Hepatocyte (in vitro differentiated cells): ENCODE measurements around the gene TMEM213. TPM values are rescaled to one million over a fixed set of nuclear protein-coding genes. Genes with fewer than 3 reads are reported as not detected.

ENCODE experiments used
- DNase-seq: peaks from one replicate; pipeline ENCODE4 v3.0.0-alpha.2; 2016; ENCODE audit warnings: low spot score
- H2AFZ ChIP-seq: fragments of 200-600 bp; sonication (generic); 2 replicates; pipeline ENCODE4 v1.6.0; 2016; ENCODE audit warnings: antibody characterized with exemption, mild to moderate bottlenecking
- H3K27ac ChIP-seq: fragments of 200-600 bp; sonication (generic); 2 replicates; pipeline ENCODE4 v1.5.1; 2016; ENCODE audit warnings: mild to moderate bottlenecking
- H3K27me3 ChIP-seq: fragments of 200-600 bp; sonication (generic); 2 replicates; pipeline ENCODE4 v1.6.1; 2016
- H3K36me3 ChIP-seq: fragments of 200-600 bp; sonication (generic); replicated peaks from 2 replicates; pipeline ENCODE4 v1.5.1; 2016; ENCODE audit warnings: low read depth; ENCODE audit not compliant: insufficient read depth
- H3K4me1 ChIP-seq: fragments of 200-600 bp; sonication (generic); 2 replicates; pipeline ENCODE4 v1.5.1; 2016; ENCODE audit warnings: mild to moderate bottlenecking, moderate library complexity; ENCODE audit not compliant: insufficient read depth
- H3K4me2 ChIP-seq: fragments of 200-600 bp; sonication (generic); 2 replicates; pipeline ENCODE4 v1.6.0; 2016
- H3K4me3 ChIP-seq: fragments of 200-600 bp; sonication (generic); 2 replicates; pipeline ENCODE4 v1.5.1; 2016; ENCODE audit warnings: mild to moderate bottlenecking
- H3K79me2 ChIP-seq: fragments of 200-600 bp; sonication (generic); 2 replicates; pipeline ENCODE4 v1.6.0; 2017; ENCODE audit warnings: mild to moderate bottlenecking
- H3K9me2 ChIP-seq: fragments of 200-600 bp; sonication (generic); replicated peaks from 2 replicates; pipeline ENCODE4 v1.6.0; 2017; ENCODE audit warnings: mild to moderate bottlenecking; ENCODE audit not compliant: insufficient read depth
- H3K9me3 ChIP-seq: fragments of 200-600 bp; sonication (generic); 2 replicates; pipeline ENCODE4 v1.5.1; 2016; ENCODE audit warnings: low read depth, mild to moderate bottlenecking
- H4K20me1 ChIP-seq: fragments of 200-600 bp; sonication (generic); 2 replicates; pipeline ENCODE4 v1.6.0; 2016; ENCODE audit warnings: mild to moderate bottlenecking; ENCODE audit not compliant: insufficient read depth, poor library complexity, severe bottlenecking
- EZH2 ChIP-seq: fragments of 200-600 bp; sonication (generic); IDR thresholded peaks from 2 replicates; pipeline ENCODE4 v1.6.1; 2016; ENCODE audit warnings: antibody characterized with exemption, mild to moderate bottlenecking, borderline replicate concordance
- EZH2phosphoT487 ChIP-seq: fragments of 200-600 bp; sonication (generic); IDR thresholded peaks from one replicate; pipeline ENCODE4 v1.6.1; 2018; ENCODE audit warnings: antibody characterized with exemption, mild to moderate bottlenecking, low read depth, moderate library complexity; ENCODE audit not compliant: unreplicated experiment, severe bottlenecking
- WGBS: methylation state at CpG from one replicate; pipeline ENCODE4 v1.1.6; 2016; ENCODE audit warnings: low lambda C conversion rate; ENCODE audit errors: missing lambda C conversion rate; 5-methylcytosine and 5-hydroxymethylcytosine counted together
- polyA plus RNA-seq: library from polyadenylated mRNA; unstranded; fragments of >200 nt; fragmentation: Nextera tagmentation; extraction: Ambion mirVana; gene quantifications from 2 replicates; pipeline ENCODE4 v1.2.1, GENCODE V29; 2016
- total RNA-seq: library from RNA; depleted of rRNA; stranded (reverse); fragments of >200 nt; gene quantifications from 2 replicates; pipeline ENCODE4 v1.2.3, GENCODE V29; 2014
- TF ChIP-seq, protein P1 (sequence below): fragments of 200-600 bp; sonication (generic); IDR thresholded peaks from 2 replicates; pipeline ENCODE4 v1.5.1; 2016; ENCODE audit warnings: antibody characterized with exemption, mild to moderate bottlenecking; ENCODE audit not compliant: poor library complexity

TMEM213 gene
- total and polyA plus RNA-seq, 2 experiments from 2014 or later = 0.03 to 0.93 TPM

DNA sequence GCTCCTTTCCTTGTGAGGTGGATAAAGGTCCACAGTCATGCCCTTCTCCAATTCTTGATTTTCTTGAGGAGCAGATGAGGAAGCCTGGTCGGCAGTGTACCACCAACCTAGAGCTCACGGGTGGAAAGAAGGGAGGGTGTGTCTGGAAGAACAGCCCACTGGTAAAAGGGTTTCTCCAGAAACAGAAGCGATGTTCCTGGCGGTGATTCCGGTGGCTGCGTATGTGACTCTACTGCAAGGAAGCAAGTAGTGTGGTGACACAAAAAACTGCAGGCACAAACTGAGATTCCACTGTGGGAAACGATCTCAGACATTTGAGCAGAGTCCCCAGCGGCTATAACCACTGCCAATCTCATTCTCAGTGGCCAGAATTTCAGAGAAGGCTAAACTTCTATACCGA, 66.1 kb downstream of the TMEM213 start:
- TF ChIP-seq EZH2phosphoT487 = no peak
- no peak for TF ChIP-seq EZH2
- TF ChIP-seq, protein P1, sequence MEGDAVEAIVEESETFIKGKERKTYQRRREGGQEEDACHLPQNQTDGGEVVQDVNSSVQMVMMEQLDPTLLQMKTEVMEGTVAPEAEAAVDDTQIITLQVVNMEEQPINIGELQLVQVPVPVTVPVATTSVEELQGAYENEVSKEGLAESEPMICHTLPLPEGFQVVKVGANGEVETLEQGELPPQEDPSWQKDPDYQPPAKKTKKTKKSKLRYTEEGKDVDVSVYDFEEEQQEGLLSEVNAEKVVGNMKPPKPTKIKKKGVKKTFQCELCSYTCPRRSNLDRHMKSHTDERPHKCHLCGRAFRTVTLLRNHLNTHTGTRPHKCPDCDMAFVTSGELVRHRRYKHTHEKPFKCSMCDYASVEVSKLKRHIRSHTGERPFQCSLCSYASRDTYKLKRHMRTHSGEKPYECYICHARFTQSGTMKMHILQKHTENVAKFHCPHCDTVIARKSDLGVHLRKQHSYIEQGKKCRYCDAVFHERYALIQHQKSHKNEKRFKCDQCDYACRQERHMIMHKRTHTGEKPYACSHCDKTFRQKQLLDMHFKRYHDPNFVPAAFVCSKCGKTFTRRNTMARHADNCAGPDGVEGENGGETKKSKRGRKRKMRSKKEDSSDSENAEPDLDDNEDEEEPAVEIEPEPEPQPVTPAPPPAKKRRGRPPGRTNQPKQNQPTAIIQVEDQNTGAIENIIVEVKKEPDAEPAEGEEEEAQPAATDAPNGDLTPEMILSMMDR = no peak
- DNase-seq = no peak
- Histone ChIP-seq H2AFZ (no peak overlapping the region), H3K9me2 (no peaks in the 10 kb centered on the region), H4K20me1 (no peaks in the 10 kb centered on the region), H3K27ac (no peak overlapping the region), H3K9me3 (no peaks in the 10 kb centered on the region), H3K4me1 (no peaks in the 10 kb centered on the region), H3K27me3 (no peaks in the 10 kb centered on the region), H3K4me2 (no peak overlapping the region), H3K4me3 (no peak overlapping the region), H3K79me2 (no peaks in the 10 kb centered on the region), H3K36me3 (no peaks in the 10 kb centered on the region)
- WGBS = 96% methylated on average over 9 of the region's 9 CpGs

DNA sequence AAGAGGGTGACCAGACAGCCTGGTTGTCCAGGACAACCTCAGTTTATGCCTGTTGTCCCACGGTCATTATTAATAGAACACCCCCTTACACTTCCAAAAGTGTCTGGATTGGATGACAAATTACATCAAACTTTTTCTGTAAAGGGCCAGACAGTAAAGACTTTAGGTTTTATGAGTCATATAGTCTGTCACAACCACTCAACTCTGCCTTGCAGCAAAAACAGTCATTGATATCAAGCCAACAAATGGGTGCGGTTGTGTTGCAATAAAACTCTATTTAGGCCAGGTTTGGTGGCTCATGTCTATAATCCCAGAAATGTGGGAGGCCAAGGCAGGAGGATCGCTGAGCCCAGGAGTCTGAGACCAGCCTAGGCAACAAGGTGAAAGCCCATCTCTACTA, 66.9 kb downstream of the TMEM213 start:
- Histone ChIP-seq H3K36me3 (no peaks in the 10 kb centered on the region), H3K27ac (no peak overlapping the region)

DNA sequence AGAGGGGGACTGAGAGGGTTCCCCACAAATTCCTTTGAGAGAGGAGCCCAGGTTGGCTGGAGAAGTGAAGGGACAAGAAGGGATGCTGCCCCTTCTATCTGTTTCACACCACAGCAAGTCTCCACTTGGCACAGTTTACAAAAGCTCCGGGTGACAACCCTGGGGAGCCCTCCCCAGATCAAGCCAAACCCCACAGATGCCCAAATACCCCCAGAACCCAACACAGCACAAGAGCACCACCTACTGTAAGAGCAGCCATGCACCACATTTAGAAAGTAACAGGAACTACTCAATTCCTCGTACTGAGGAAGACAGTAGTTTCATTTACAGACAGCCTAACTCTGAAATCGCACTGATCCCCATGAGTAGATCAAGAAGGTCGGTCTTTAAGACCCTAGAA, 68.0 kb downstream of the TMEM213 start:
- Histone ChIP-seq H3K27ac (no peak overlapping the region), H3K79me2 (no peaks in the 10 kb centered on the region), H3K9me2 (no peaks in the 10 kb centered on the region), H3K36me3 (no peaks in the 10 kb centered on the region), H3K27me3 (no peaks in the 10 kb centered on the region), H3K9me3 (no peaks in the 10 kb centered on the region), H4K20me1 (no peaks in the 10 kb centered on the region), H2AFZ (no peak overlapping the region), H3K4me3 (no peak overlapping the region), H3K4me2 (no peak overlapping the region), H3K4me1 (no peaks in the 10 kb centered on the region)
- DNase-seq = no peak
- no peak for TF ChIP-seq EZH2
- TF ChIP-seq, protein P1 = peak; percentile 15
- whole genome bisulfite sequencing = 93% methylated on average over 4 of the region's 4 CpGs

More for the DNA sequence above, 66.9 kb downstream of the TMEM213 start:
- DNase-seq = no peak
- H3K27me3 ChIP-seq = no peaks in the 10 kb centered on the region
- H3K4me3 ChIP-seq = no peak overlapping the region
- no peak overlapping the region for H2AFZ ChIP-seq
- no peak overlapping the region for H3K4me2 ChIP-seq
- 89% methylated on average over 3 of the region's 3 CpGs for WGBS
- no peaks in the 10 kb centered on the region for H3K4me1 ChIP-seq
- TF ChIP-seq, protein P1 = no peak
- TF ChIP-seq EZH2phosphoT487 (no peak), EZH2 (no peak)
- H3K9me2 ChIP-seq = no peaks in the 10 kb centered on the region
- H3K79me2 ChIP-seq = no peaks in the 10 kb centered on the region
- no peaks in the 10 kb centered on the region for H3K9me3 ChIP-seq
- H4K20me1 ChIP-seq = no peaks in the 10 kb centered on the region

DNA sequence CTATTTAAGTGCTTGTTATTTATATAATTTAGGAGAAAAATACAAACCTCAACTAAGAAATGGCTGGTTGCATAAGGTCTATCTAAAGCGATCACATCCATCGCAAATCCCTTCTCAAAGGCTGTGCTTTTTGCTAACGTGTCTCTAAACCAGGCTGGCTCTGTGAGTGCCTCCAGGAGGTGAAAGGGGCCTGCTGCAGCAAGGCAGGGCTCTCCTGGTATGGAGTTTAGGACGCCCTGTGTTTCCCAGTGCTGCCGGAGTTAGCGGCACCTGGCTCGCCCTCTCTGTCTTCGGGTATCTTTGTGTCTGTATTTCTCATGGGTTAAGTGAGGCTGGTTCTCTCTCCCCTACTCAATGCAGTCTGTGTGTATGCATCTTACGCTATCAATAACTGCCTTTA, 68.6 kb downstream of the TMEM213 start:
- Histone ChIP-seq H3K36me3 (no peaks in the 10 kb centered on the region), H3K9me3 (no peaks in the 10 kb centered on the region), H3K4me2 (no peak overlapping the region), H2AFZ (no peak overlapping the region), H3K27me3 (no peaks in the 10 kb centered on the region), H3K27ac (no peak overlapping the region), H3K4me1 (no peaks in the 10 kb centered on the region), H3K4me3 (no peak overlapping the region), H3K9me2 (no peaks in the 10 kb centered on the region), H3K79me2 (no peaks in the 10 kb centered on the region), H4K20me1 (no peaks in the 10 kb centered on the region)
- WGBS = 90% methylated on average over 9 of the region's 9 CpGs
- DNase-seq = no peak
- TF ChIP-seq, protein P1 = no peak
- TF ChIP-seq EZH2phosphoT487 (no peak), EZH2 (no peak)
